ENCODE measurements around the gene C12orf50.

- no peak for TF ChIP-seq PAWR (CRISPR knock-in tag; IDR thresholded peaks at IDR 0.05; ENCODE audit: borderline replicate concordance)
- no peak for TF ChIP-seq SP1 (IDR thresholded peaks at IDR 0.05)
- no peak for TF ChIP-seq SP1 (CRISPR knock-in tag; IDR thresholded peaks at IDR 0.05)
- TF ChIP-seq, protein P1, sequence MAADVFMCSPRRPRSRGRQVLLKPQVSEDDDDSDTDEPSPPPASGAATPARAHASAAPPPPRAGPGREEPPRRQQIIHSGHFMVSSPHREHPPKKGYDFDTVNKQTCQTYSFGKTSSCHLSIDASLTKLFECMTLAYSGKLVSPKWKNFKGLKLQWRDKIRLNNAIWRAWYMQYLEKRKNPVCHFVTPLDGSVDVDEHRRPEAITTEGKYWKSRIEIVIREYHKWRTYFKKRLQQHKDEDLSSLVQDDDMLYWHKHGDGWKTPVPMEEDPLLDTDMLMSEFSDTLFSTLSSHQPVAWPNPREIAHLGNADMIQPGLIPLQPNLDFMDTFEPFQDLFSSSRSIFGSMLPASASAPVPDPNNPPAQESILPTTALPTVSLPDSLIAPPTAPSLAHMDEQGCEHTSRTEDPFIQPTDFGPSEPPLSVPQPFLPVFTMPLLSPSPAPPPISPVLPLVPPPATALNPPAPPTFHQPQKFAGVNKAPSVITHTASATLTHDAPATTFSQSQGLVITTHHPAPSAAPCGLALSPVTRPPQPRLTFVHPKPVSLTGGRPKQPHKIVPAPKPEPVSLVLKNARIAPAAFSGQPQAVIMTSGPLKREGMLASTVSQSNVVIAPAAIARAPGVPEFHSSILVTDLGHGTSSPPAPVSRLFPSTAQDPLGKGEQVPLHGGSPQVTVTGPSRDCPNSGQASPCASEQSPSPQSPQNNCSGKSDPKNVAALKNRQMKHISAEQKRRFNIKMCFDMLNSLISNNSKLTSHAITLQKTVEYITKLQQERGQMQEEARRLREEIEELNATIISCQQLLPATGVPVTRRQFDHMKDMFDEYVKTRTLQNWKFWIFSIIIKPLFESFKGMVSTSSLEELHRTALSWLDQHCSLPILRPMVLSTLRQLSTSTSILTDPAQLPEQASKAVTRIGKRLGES (CRISPR knock-in tag; IDR thresholded peaks at IDR 0.05; ENCODE audit: borderline replicate concordance) = no peak
- no peak for TF ChIP-seq RBAK (CRISPR knock-in tag; IDR thresholded peaks at IDR 0.05)
Observed at GRCh38 chr12:88001327-88001726, 27.9 kb downstream of the C12orf50 start.
